ENCODE data around the gene EIF4E1B.

The EIF4E1B gene

GRCh38 chr5:176606875-176607274 lies 23.6 kb upstream of the EIF4E1B start:
- DNase-seq = no peak

GRCh38 chr5:176608142-176608705 lies 22.3 kb upstream of the EIF4E1B start:
- no peak for DNase-seq

GRCh38 chr5:176608937-176609723 lies 21.3 kb upstream of the EIF4E1B start:
- DNase-seq = peak; percentile 31

- DNase-seq = peak; percentile 64
These were observed 20.6 kb upstream of the EIF4E1B start, which contains the start of gene GPRIN1 for GRCh38 chr5:176609724-176610434. GPRIN1 (minus strand) TSS chr5:176610156; CDS start chr5:176599834, 10,322 bp downstream.

GRCh38 chr5:176610435-176610773 lies 20.1 kb upstream of the EIF4E1B start:
- DNase-seq = no peak

GRCh38 chr5:176611435-176611834 lies 19.0 kb upstream of the EIF4E1B start:
- peak; percentile 27 for DNase-seq

GRCh38 chr5:176612008-176612407 lies 18.5 kb upstream of the EIF4E1B start:
- DNase-seq = no peak

- DNase-seq = no peak
These were observed 17.6 kb upstream of the EIF4E1B start for GRCh38 chr5:176612855-176613254.

GRCh38 chr5:176614805-176615478 lies 15.5 kb upstream of the EIF4E1B start:
- DNase-seq = no peak

GRCh38 chr5:176616511-176616910 lies 14.0 kb upstream of the EIF4E1B start:
- no peak for DNase-seq

GRCh38 chr5:176618783-176619182 lies 11.7 kb upstream of the EIF4E1B start:
- no peak for DNase-seq

- peak; percentile 84 for DNase-seq
These were observed 11.3 kb upstream of the EIF4E1B start for GRCh38 chr5:176619203-176619568.

- DNase-seq = no peak
These were observed 10.7 kb upstream of the EIF4E1B start for GRCh38 chr5:176619569-176620332.

GRCh38 chr5:176620333-176620981 lies 10.0 kb upstream of the EIF4E1B start:
- DNase-seq = no peak

- DNase-seq = no peak
These were observed 8.8 kb upstream of the EIF4E1B start for GRCh38 chr5:176621661-176622079.

- no peak for DNase-seq
These were observed 6.3 kb upstream of the EIF4E1B start for GRCh38 chr5:176624142-176624541.

GRCh38 chr5:176624938-176625337 lies 5.5 kb upstream of the EIF4E1B start:
- no peak for DNase-seq

GRCh38 chr5:176625512-176625911 lies 5.0 kb upstream of the EIF4E1B start:
- DNase-seq = no peak

GRCh38 chr5:176625966-176626875 lies 4.3 kb upstream of the EIF4E1B start:
- DNase-seq = no peak

GRCh38 chr5:176626876-176627236 lies 3.6 kb upstream of the EIF4E1B start:
- no peak for DNase-seq

- no peak for DNase-seq
These were observed 2.9 kb upstream of the EIF4E1B start for GRCh38 chr5:176627582-176627981.

Measured in activated naive CD4-positive, alpha-beta T cell treated with anti-CD3 and anti-CD28 coated beads, Interleukin-2, amount 50 U/mL, for 16 hours (primary cell).